Osteocyte (in vitro differentiated cells): ENCODE results near the gene PALM3. TPM values are rescaled to one million over a fixed set of nuclear protein-coding genes. Genes with fewer than 3 reads are reported as not detected.

Source experiments
- DNase-seq: peaks from one replicate; pipeline ENCODE4 v3.0.0; 2021; ENCODE audit warnings: mixed read lengths; ENCODE audit not compliant: unreplicated experiment; ENCODE audit errors: extremely low spot score
- H3K27ac Mint-ChIP-seq: one replicate; pipeline ENCODE4 v1.8.0; 2021; ENCODE audit warnings: mild to moderate bottlenecking, mixed read lengths; ENCODE audit not compliant: unreplicated experiment
- H3K27me3 Mint-ChIP-seq: one replicate; pipeline ENCODE4 v1.8.0; 2021; ENCODE audit warnings: mixed read lengths; ENCODE audit not compliant: unreplicated experiment
- H3K36me3 Mint-ChIP-seq: one replicate; pipeline ENCODE4 v1.8.0; 2021; ENCODE audit warnings: mixed read lengths; ENCODE audit not compliant: unreplicated experiment
- H3K4me1 Mint-ChIP-seq: one replicate; pipeline ENCODE4 v1.8.0; 2021; ENCODE audit warnings: mixed read lengths; ENCODE audit not compliant: unreplicated experiment
- H3K4me3 Mint-ChIP-seq: one replicate; pipeline ENCODE4 v1.8.0; 2021; ENCODE audit warnings: mild to moderate bottlenecking, moderate library complexity, mixed read lengths; ENCODE audit not compliant: unreplicated experiment
- H3K9me3 Mint-ChIP-seq: one replicate; pipeline ENCODE4 v1.8.0; 2021; ENCODE audit warnings: mixed read lengths; ENCODE audit not compliant: unreplicated experiment
- total RNA-seq: library from RNA; stranded (reverse); gene quantifications from 2 replicates; pipeline ENCODE4 v1.2.1, GENCODE V29; 2021
- TF ChIP-seq, protein P1 (sequence below): fragments of 200-600 bp; sonication (generic); IDR thresholded peaks from 2 replicates; pipeline ENCODE4 v1.5.0; 2021; ENCODE audit warnings: antibody characterized with exemption, mild to moderate bottlenecking, moderate library complexity

PALM3 gene
- total RNA-seq, 1 donor from 2014 or later, result 0.30 TPM

GRCh38 chr19:14106840-14107239 is 45.0 kb upstream of the PALM3 start:
- H3K4me3 Mint-ChIP-seq, result no peak overlapping the region
- H3K27ac Mint-ChIP-seq, result no peak overlapping the region
- H3K36me3 Mint-ChIP-seq, result peaks cover 6% of the 10 kb centered on the region
- H3K27me3 Mint-ChIP-seq, result no peaks in the 10 kb centered on the region
- H3K4me1 Mint-ChIP-seq, result peaks cover 7% of the 10 kb centered on the region
- no peak for DNase-seq
- TF ChIP-seq, protein P1, sequence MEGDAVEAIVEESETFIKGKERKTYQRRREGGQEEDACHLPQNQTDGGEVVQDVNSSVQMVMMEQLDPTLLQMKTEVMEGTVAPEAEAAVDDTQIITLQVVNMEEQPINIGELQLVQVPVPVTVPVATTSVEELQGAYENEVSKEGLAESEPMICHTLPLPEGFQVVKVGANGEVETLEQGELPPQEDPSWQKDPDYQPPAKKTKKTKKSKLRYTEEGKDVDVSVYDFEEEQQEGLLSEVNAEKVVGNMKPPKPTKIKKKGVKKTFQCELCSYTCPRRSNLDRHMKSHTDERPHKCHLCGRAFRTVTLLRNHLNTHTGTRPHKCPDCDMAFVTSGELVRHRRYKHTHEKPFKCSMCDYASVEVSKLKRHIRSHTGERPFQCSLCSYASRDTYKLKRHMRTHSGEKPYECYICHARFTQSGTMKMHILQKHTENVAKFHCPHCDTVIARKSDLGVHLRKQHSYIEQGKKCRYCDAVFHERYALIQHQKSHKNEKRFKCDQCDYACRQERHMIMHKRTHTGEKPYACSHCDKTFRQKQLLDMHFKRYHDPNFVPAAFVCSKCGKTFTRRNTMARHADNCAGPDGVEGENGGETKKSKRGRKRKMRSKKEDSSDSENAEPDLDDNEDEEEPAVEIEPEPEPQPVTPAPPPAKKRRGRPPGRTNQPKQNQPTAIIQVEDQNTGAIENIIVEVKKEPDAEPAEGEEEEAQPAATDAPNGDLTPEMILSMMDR, result no peak
- no peaks in the 10 kb centered on the region for H3K9me3 Mint-ChIP-seq

- DNase-seq, result no peak
- Mint-ChIP-seq H3K36me3 (peaks cover 10% of the 10 kb centered on the region), H3K4me3 (no peak overlapping the region), H3K9me3 (no peaks in the 10 kb centered on the region), H3K27ac (no peak overlapping the region), H3K4me1 (peaks cover 2% of the 10 kb centered on the region), H3K27me3 (no peaks in the 10 kb centered on the region)
- TF ChIP-seq, protein P1, result no peak
Measured at GRCh38 chr19:14105680-14106079, 43.8 kb upstream of the PALM3 start.

- TF ChIP-seq, protein P1, result no peak
- Mint-ChIP-seq H3K9me3 (no peaks in the 10 kb centered on the region), H3K36me3 (peaks cover 11% of the 10 kb centered on the region), H3K4me1 (no peaks in the 10 kb centered on the region), H3K27ac (no peak overlapping the region), H3K4me3 (no peak overlapping the region), H3K27me3 (no peaks in the 10 kb centered on the region)
- no peak for DNase-seq
Measured at GRCh38 chr19:14103310-14103709, 41.4 kb upstream of the PALM3 start.

- Mint-ChIP-seq H3K9me3 (no peaks in the 10 kb centered on the region), H3K4me1 (no peaks in the 10 kb centered on the region)
- TF ChIP-seq, protein P1, result no peak
Measured at GRCh38 chr19:14102756-14103155, 40.9 kb upstream of the PALM3 start.

DNA sequence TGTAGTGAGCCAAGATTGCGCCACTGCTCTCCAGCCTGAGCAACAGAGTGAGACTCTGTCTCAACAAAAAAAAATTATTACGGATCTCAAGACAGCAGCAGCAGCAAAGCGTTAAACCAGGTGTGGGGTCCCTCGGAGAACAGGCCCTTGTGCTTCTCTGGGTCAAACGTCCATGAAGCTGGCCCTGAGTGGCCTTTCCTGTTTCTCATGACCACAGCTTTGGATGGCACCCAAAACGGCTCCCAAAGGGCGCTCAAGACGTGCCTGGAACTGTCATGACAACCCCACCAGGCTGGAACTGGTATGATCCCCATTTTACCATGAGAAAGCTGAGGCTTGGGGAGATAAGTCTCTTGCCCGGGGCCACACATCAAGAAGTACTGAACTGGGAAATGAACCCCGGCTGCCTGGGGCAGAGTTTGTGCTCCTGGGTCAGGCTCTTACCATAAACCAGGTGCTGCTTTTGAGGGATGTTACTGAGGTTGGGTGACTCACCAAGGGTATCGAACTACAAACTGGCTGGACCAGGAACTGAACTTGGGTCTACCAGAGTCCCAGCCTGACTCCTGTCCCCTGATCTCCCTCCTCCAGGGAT is 40.3 kb upstream of the PALM3 start:
- H3K9me3 Mint-ChIP-seq, result no peaks in the 10 kb centered on the region
- H3K4me3 Mint-ChIP-seq, result no peak overlapping the region
- no peaks in the 10 kb centered on the region for H3K27me3 Mint-ChIP-seq
- TF ChIP-seq, protein P1, result no peak
- no peak for DNase-seq
- H3K4me1 Mint-ChIP-seq, result no peaks in the 10 kb centered on the region
- peaks cover 11% of the 10 kb centered on the region for H3K36me3 Mint-ChIP-seq
- H3K27ac Mint-ChIP-seq, result no peak overlapping the region

More at GRCh38 chr19:14102756-14103155, 40.9 kb upstream of the PALM3 start:
- H3K27me3 Mint-ChIP-seq, result no peaks in the 10 kb centered on the region
- no peak overlapping the region for H3K4me3 Mint-ChIP-seq
- no peak overlapping the region for H3K27ac Mint-ChIP-seq
- DNase-seq, result no peak
- peaks cover 11% of the 10 kb centered on the region for H3K36me3 Mint-ChIP-seq
